HG02943 (cell line): ENCODE data around the gene NDUFB11.

ENCODE experiments used
- ATAC-seq: cut with Tn5 transposase; IDR thresholded peaks from one replicate; pipeline ENCODE4 v1.9.1; 2021; ENCODE audit warnings: mild to moderate bottlenecking, low read depth, moderate library complexity; ENCODE audit not compliant: unreplicated experiment

The NDUFB11 gene

GRCh38 chrX:47093860-47094259, 50.6 kb downstream of the NDUFB11 start:
- ATAC-seq, result no peak

- no peak for ATAC-seq
Observed at GRCh38 chrX:47093248-47093647, 51.3 kb downstream of the NDUFB11 start.
